GM18520 (cell line): ENCODE measurements around the gene PCED1A.
"Not testable (repeated sequence)": the region's sequence is repeated elsewhere in the genome, so short reads cannot be mapped to it uniquely, and the experiment has no call there.

Source experiments
- ATAC-seq: cut with Tn5 transposase; IDR thresholded peaks from one replicate; pipeline ENCODE4 v1.9.1; 2021; ENCODE audit not compliant: unreplicated experiment

PCED1A gene

GRCh38 chr20:2831206-2831605, 9.2 kb downstream of the PCED1A start:
- ATAC-seq = not testable (repeated sequence)

- no peak for ATAC-seq
These were observed 11.1 kb downstream of the PCED1A start for GRCh38 chr20:2829376-2829775.

- no peak for ATAC-seq
These were observed 13.8 kb downstream of the PCED1A start for GRCh38 chr20:2826655-2827054.

GRCh38 chr20:2825761-2826160, 14.7 kb downstream of the PCED1A start:
- ATAC-seq = no peak

GRCh38 chr20:2822073-2822472, 18.4 kb downstream of the PCED1A start:
- no peak for ATAC-seq

- ATAC-seq = no peak
These were observed 19.3 kb downstream of the PCED1A start for GRCh38 chr20:2820896-2821869.

- no peak for ATAC-seq
These were observed 20.2 kb downstream of the PCED1A start for GRCh38 chr20:2820084-2820895.

- ATAC-seq = no peak
These were observed 22.4 kb downstream of the PCED1A start for GRCh38 chr20:2817891-2818595.

- no peak for ATAC-seq
These were observed 23.1 kb downstream of the PCED1A start for GRCh38 chr20:2817341-2817726.

- no peak for ATAC-seq
These were observed 23.7 kb downstream of the PCED1A start for GRCh38 chr20:2816583-2817340.

GRCh38 chr20:2816030-2816582, 24.3 kb downstream of the PCED1A start, which contains the start of gene TMEM239:
TSS of gene TMEM239 (plus strand) at chr20:2816364. CDS start at chr20:2816555, 191 bp downstream.
- no peak for ATAC-seq

GRCh38 chr20:2815242-2815900, 25.1 kb downstream of the PCED1A start:
- no peak for ATAC-seq

GRCh38 chr20:2814587-2815051, 25.8 kb downstream of the PCED1A start, which contains the start of gene C20orf141:
TSS of gene C20orf141 (plus strand) at chr20:2814987. CDS start at chr20:2815185, 198 bp downstream.
- no peak for ATAC-seq

GRCh38 chr20:2814076-2814475, 26.4 kb downstream of the PCED1A start:
- no peak for ATAC-seq

- no peak for ATAC-seq
These were observed 28.3 kb downstream of the PCED1A start for GRCh38 chr20:2812189-2812588.

GRCh38 chr20:2809690-2810089, 30.8 kb downstream of the PCED1A start:
- ATAC-seq = no peak

- not testable (repeated sequence) for ATAC-seq
These were observed 32.5 kb downstream of the PCED1A start for GRCh38 chr20:2807929-2808328.

GRCh38 chr20:2807019-2807418, 33.4 kb downstream of the PCED1A start:
- ATAC-seq = no peak

- ATAC-seq = no peak
These were observed 34.1 kb downstream of the PCED1A start for GRCh38 chr20:2806351-2806701.
